HCT116 (cell line): Measurements from ENCODE around the gene UBN1. TPM values are rescaled to one million over a fixed set of nuclear protein-coding genes. Genes with fewer than 3 reads are reported as not detected.

Experiments
- ATAC-seq: fragments of 200-7000 bp; cut with Tn5 transposase; 2 replicates; pipeline ENCODE4 v1.9.1; 2020; ENCODE audit warnings: mild to moderate bottlenecking, moderate library complexity
- BruUV-seq: library from RNA; stranded (reverse); fragments of 400-500 nt; replicated peaks from 2 replicates; lab custom pipeline; 2021; lab: Mats Ljungman, UMichigan
- CTCF ChIA-PET: fragments of 300-600 bp; sonication (Branson Sonifier 250); formaldehyde crosslinking; loops from one replicate; lab custom pipeline; 2021; ENCODE audit warnings: antibody characterized with exemption; lab: Charles Lee
- POLR2A ChIA-PET: fragments of 300-600, 350-600 bp; sonication (Branson Sonifier 250); formaldehyde crosslinking; loops from one replicate; lab custom pipeline; 2021; ENCODE audit warnings: antibody characterized with exemption; lab: Charles Lee
- RAD21 ChIA-PET, 2 experiments: fragments of 300-600 bp; sonication (Branson Sonifier 250); formaldehyde crosslinking; loops; one replicate each; lab custom pipeline; 2023; ENCODE audit warnings: low total read pairs in 2 of 2; ENCODE audit not compliant: uncharacterized antibody in 2 of 2, unreplicated experiment in 2 of 2, low non-redundant PET in 1 of 2; lab: Charles Lee
- DNase-seq: peaks from one replicate; pipeline ENCODE4 v3.0.0-alpha.2; 2010; ENCODE audit warnings: low read depth, low spot score
- H2AFZ ChIP-seq: fragments of 200-600 bp; shearing (Covaris generic), sonication (generic); 2 replicates; pipeline ENCODE4 v1.6.1; 2017; ENCODE audit warnings: low read depth, mixed run types, mixed read lengths, antibody characterized with exemption, low read length; ENCODE audit not compliant: poor library complexity, severe bottlenecking
- H3K27ac ChIP-seq: 2 replicates; pipeline ENCODE4 v1.5.1; 2012; ENCODE audit warnings: low read depth, low read length
- H3K27me3 ChIP-seq: fragments of 200-600 bp; sonication (generic); 2 replicates; pipeline ENCODE4 v1.6.1; 2016; ENCODE audit warnings: mixed run types, low read length, mixed read lengths; ENCODE audit not compliant: insufficient read depth
- H3K36me3 ChIP-seq, 2 experiments: fragments of 200-500 bp in 1 of 2; fragments of 200-600 bp in 1 of 2; sonication (Bioruptor generic) in 1 of 2; sonication (generic) in 1 of 2; 2 replicates each; pipeline versions ENCODE4 v1.5.1 to v1.6.1; 2014 to 2016; ENCODE audit warnings: low read length in 2 of 2, inconsistent platforms in 1 of 2, mixed read lengths in 1 of 2, mixed run types in 1 of 2; ENCODE audit not compliant: insufficient read depth in 2 of 2, control insufficient read depth in 1 of 2
- H3K4me1 ChIP-seq, 2 experiments: fragments of 200-600 bp in 1 of 2; sonication (generic) in 1 of 2; 2 replicates each; pipeline versions ENCODE4 v1.5.1 to v1.6.1; 2012 to 2017; ENCODE audit warnings: low read length in 2 of 2, inconsistent platforms in 1 of 2, mild to moderate bottlenecking in 1 of 2, mixed read lengths in 1 of 2, mixed run types in 1 of 2, moderate library complexity in 1 of 2; ENCODE audit not compliant: insufficient read depth in 2 of 2, control insufficient read depth in 1 of 2
- H3K4me2 ChIP-seq: fragments of 200-600 bp; sonication (generic); 2 replicates; pipeline ENCODE4 v1.6.1; 2017; ENCODE audit warnings: mixed run types, low read length, mixed read lengths
- H3K4me3 ChIP-seq, 2 experiments: fragments of 200-600 bp in 1 of 2; sonication (generic) in 1 of 2; replicated peaks in 1 of 2; 2 replicates each; pipeline ENCODE4 v1.5.1; 2011 to 2016; ENCODE audit warnings: low read length in 2 of 2, control low read depth in 1 of 2, low read depth in 1 of 2, mild to moderate bottlenecking in 1 of 2, mixed read lengths in 1 of 2, mixed run types in 1 of 2
- H3K79me2 ChIP-seq: fragments of 200-600 bp; sonication (generic); 2 replicates; pipeline ENCODE4 v1.6.1; 2017; ENCODE audit warnings: mild to moderate bottlenecking, mixed run types, low read length, moderate library complexity, mixed read lengths; ENCODE audit not compliant: insufficient read depth
- H3K9ac ChIP-seq: fragments of 200-600 bp; sonication (generic); 2 replicates; pipeline ENCODE4 v1.6.1; 2016; ENCODE audit warnings: low read length, mixed read lengths
- H3K9me2 ChIP-seq: fragments of 200-600 bp; sonication (generic), shearing (Covaris generic); 2 replicates; pipeline ENCODE4 v1.6.1; 2017; ENCODE audit warnings: mixed run types, mild to moderate bottlenecking, moderate library complexity; ENCODE audit not compliant: insufficient read depth
- H3K9me3 ChIP-seq, 2 experiments: fragments of 200-500 bp in 1 of 2; fragments of 200-600 bp in 1 of 2; sonication (Bioruptor generic) in 1 of 2; sonication (generic) in 1 of 2; 2 replicates each; pipeline ENCODE4 v1.6.1; 2014 to 2017; ENCODE audit warnings: low read length in 2 of 2, mixed read lengths in 2 of 2, inconsistent platforms in 1 of 2, low read depth in 1 of 2, mild to moderate bottlenecking in 1 of 2, mixed run types in 1 of 2, moderate library complexity in 1 of 2; ENCODE audit not compliant: control insufficient read depth in 1 of 2, insufficient read depth in 1 of 2
- H4K20me1 ChIP-seq: fragments of 200-600 bp; sonication (generic), shearing (Covaris generic); 2 replicates; pipeline ENCODE4 v1.6.1; 2017; ENCODE audit warnings: mixed run types, mild to moderate bottlenecking, moderate library complexity; ENCODE audit not compliant: insufficient read depth
- CEBPB ChIP-seq: IDR thresholded peaks from 2 replicates; pipeline ENCODE4 v1.6.1; 2012; ENCODE audit warnings: low read depth
- EGR1 ChIP-seq: IDR thresholded peaks from 2 replicates; pipeline ENCODE4 v1.6.1; 2012; ENCODE audit warnings: low read depth
- EZH2 ChIP-seq: fragments of 200-600 bp; sonication (generic); IDR thresholded peaks from 2 replicates; pipeline ENCODE4 v1.6.1; 2017; ENCODE audit warnings: antibody characterized with exemption, mixed run types
- EZH2phosphoT487 ChIP-seq: fragments of 200-600 bp; IDR thresholded peaks from 2 replicates; pipeline ENCODE4 v1.6.1; 2018; ENCODE audit warnings: antibody characterized with exemption, borderline replicate concordance
- FOSL1 ChIP-seq: IDR thresholded peaks from 2 replicates; pipeline ENCODE4 v1.6.1; 2012; ENCODE audit warnings: low read depth
- JUND ChIP-seq: IDR thresholded peaks from 2 replicates; pipeline ENCODE4 v1.6.1; 2012
- POLR2AphosphoS5 ChIP-seq: IDR thresholded peaks from 2 replicates; pipeline ENCODE4 v1.6.1; 2011; ENCODE audit warnings: mild to moderate bottlenecking, low read depth, low read length, moderate library complexity
- RAD21 ChIP-seq: IDR thresholded peaks from 2 replicates; pipeline ENCODE4 v1.6.1; 2012; ENCODE audit warnings: low read depth, mild to moderate bottlenecking
- SIN3A ChIP-seq: IDR thresholded peaks from 2 replicates; pipeline ENCODE4 v1.6.1; 2012; ENCODE audit warnings: low read depth
- SRF ChIP-seq: IDR thresholded peaks from 2 replicates; pipeline ENCODE4 v1.6.1; 2012; ENCODE audit warnings: low read depth
- TCF7L2 ChIP-seq: IDR thresholded peaks from 2 replicates; pipeline ENCODE4 v1.7.0; 2011; ENCODE audit warnings: borderline replicate concordance, inconsistent platforms; ENCODE audit not compliant: insufficient read depth, insufficient read length; ENCODE audit errors: extremely low read depth
- intact Hi-C: fragments of 100-400 bp; cut with micrococcal nuclease; formaldehyde crosslinking; loops from 2 replicates; pipeline ENCODE4 v1.10.0; 2022
- total RNA-seq: library from RNA; stranded (reverse); gene quantifications from one replicate; pipeline ENCODE4 v1.2.1, GENCODE V29; 2021; ENCODE audit not compliant: unreplicated experiment
- TF ChIP-seq, protein P1 (sequence below), 3 experiments: fragments of 200-600 bp in 1 of 3; sonication (generic) in 1 of 3; IDR thresholded peaks in 2 of 3; conservative IDR thresholded peaks in 1 of 3; 2 replicates each; pipeline ENCODE4 v1.5.1; 2012 to 2017; ENCODE audit warnings: low read depth in 2 of 3, low read length in 2 of 3, antibody characterized with exemption in 1 of 3, borderline replicate concordance in 1 of 3, control low read depth in 1 of 3, mild to moderate bottlenecking in 1 of 3, mixed read lengths in 1 of 3, mixed run types in 1 of 3, moderate library complexity in 1 of 3; ENCODE audit not compliant: insufficient read depth in 1 of 3
- TF ChIP-seq, protein P2 (sequence below): IDR thresholded peaks from 2 replicates; pipeline ENCODE4 v1.6.1; 2012
- TF ChIP-seq, protein P3 (sequence below): IDR thresholded peaks from 2 replicates; pipeline ENCODE4 v1.6.1; 2012

UBN1 gene
- total RNA-seq, 1 experiment from 2014 or later = 31.9 TPM

DNA sequence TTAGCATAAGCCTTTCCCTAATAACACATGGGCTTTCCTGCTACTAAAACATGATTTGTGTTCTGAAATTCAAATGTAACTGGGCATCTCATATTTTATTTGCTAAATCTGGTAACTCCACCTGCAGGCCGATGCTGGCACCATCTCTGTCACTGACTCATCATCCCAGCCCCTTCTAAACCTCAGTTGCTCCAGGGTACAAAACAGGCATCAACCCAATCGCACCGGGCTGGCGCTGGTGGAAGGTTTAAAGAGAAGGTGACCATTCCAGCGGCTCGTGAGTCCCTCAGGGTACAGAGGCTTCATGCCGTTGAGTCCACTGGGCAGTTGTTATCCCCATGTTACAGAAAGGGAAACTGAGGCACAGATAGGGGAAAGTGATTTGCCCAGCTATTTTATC is 62.5 kb downstream of the UBN1 start:
- Histone ChIP-seq H3K4me1 (peaks cover 3 to 18% of the 10 kb centered on the region in 2 experiments; a peak in 3 of 4 replicates), H2AFZ (no peak overlapping the region), H3K9me2 (no peaks in the 10 kb centered on the region), H3K4me3 (no peak overlapping the region), H3K4me2 (no peak overlapping the region), H3K9ac (no peak overlapping the region), H3K79me2 (no peaks in the 10 kb centered on the region), H3K27ac (no peak overlapping the region), H4K20me1 (no peaks in the 10 kb centered on the region), H3K9me3 (no peaks in the 10 kb centered on the region), H3K36me3 (no peaks in the 10 kb centered on the region), H3K27me3 (no peaks in the 10 kb centered on the region)
- ATAC-seq (no peak), DNase-seq (no peak)
- TF ChIP-seq EZH2phosphoT487 = no peak
- no peak for TF ChIP-seq POLR2AphosphoS5
- TF ChIP-seq EZH2 = no peak
- TF ChIP-seq SRF = no peak
- no peak for TF ChIP-seq FOSL1
- TF ChIP-seq CEBPB = no peak
- no peak for TF ChIP-seq EGR1
- TF ChIP-seq, protein P1, sequence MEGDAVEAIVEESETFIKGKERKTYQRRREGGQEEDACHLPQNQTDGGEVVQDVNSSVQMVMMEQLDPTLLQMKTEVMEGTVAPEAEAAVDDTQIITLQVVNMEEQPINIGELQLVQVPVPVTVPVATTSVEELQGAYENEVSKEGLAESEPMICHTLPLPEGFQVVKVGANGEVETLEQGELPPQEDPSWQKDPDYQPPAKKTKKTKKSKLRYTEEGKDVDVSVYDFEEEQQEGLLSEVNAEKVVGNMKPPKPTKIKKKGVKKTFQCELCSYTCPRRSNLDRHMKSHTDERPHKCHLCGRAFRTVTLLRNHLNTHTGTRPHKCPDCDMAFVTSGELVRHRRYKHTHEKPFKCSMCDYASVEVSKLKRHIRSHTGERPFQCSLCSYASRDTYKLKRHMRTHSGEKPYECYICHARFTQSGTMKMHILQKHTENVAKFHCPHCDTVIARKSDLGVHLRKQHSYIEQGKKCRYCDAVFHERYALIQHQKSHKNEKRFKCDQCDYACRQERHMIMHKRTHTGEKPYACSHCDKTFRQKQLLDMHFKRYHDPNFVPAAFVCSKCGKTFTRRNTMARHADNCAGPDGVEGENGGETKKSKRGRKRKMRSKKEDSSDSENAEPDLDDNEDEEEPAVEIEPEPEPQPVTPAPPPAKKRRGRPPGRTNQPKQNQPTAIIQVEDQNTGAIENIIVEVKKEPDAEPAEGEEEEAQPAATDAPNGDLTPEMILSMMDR (IDR thresholded peaks at IDR 0.05 in 2 of 3, conservative IDR thresholded peaks at IDR 0.05 in 1 of 3; ENCODE audit: borderline replicate concordance in 1 of 3, insufficient read depth in 1 of 3, low read depth in 2 of 3, low read length in 2 of 3) = no peak
- CTCF ChIA-PET = no interaction called here
- no TSS peak for BruUV-seq
- intact Hi-C loops = no loop called here
- RAD21 ChIA-PET = no interaction called here
- POLR2A ChIA-PET = no interaction called here

DNA sequence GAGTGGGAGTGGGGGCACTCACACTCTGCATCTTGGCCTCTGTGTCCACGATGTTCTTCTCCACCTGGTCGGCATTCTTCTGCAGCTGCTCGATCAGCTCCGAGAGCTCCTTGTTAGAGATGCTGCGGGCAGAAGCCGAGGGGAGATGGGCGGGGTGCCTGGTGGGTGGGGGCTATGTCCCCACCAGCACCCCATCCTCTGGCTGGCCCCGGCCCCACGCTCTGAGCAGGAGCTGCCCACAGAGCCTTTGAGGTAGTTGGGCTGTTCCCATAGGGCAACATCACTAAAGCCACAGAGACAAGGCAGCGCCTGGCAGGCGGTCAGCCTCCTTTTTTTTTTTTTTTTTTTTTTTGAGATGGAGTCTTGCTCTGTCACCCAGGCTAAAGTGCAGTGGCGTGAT is 63.5 kb downstream of the UBN1 start:
- TF ChIP-seq SIN3A = no peak
- no peak for TF ChIP-seq FOSL1
- TF ChIP-seq JUND = no peak
- TF ChIP-seq, protein P2, sequence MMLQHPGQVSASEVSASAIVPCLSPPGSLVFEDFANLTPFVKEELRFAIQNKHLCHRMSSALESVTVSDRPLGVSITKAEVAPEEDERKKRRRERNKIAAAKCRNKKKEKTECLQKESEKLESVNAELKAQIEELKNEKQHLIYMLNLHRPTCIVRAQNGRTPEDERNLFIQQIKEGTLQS = no peak
- TF ChIP-seq TCF7L2 = no peak
- no peak for TF ChIP-seq RAD21
- TF ChIP-seq, protein P3, sequence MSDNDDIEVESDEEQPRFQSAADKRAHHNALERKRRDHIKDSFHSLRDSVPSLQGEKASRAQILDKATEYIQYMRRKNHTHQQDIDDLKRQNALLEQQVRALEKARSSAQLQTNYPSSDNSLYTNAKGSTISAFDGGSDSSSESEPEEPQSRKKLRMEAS = no peak
- TF ChIP-seq CEBPB = no peak
- TF ChIP-seq, all 23 proteins: peak for 0
- Histone ChIP-seq H3K27me3 (no peaks in the 10 kb centered on the region), H3K9ac (no peak overlapping the region), H3K9me3 (no peaks in the 10 kb centered on the region), H2AFZ (no peak overlapping the region), H3K4me2 (no peak overlapping the region), H3K4me1 (peaks cover 13 to 28% of the 10 kb centered on the region in 2 experiments), H3K36me3 (no peaks in the 10 kb centered on the region), H4K20me1 (no peaks in the 10 kb centered on the region), H3K4me3 (no peak overlapping the region), H3K27ac (no peak overlapping the region), H3K9me2 (no peaks in the 10 kb centered on the region), H3K79me2 (no peaks in the 10 kb centered on the region)
- ChIA-PET RAD21 (no interaction called here), POLR2A (no interaction called here), CTCF (no interaction called here)
- DNase-seq = no peak
- intact Hi-C loops = no loop called here
- BruUV-seq = no TSS peak
- no peak for ATAC-seq
